T-helper 2 cell (primary cell): ENCODE results near the gene ABHD13.
"Not testable (repeated sequence)": the region's sequence is repeated elsewhere in the genome, so short reads cannot be mapped to it uniquely, and the experiment has no call there.

ENCODE experiments used
- DNase-seq, 5 experiments: peaks; one replicate each; pipeline versions ENCODE4 v3.0.0 to v3.0.0-alpha.2; 2012 to 2022

ABHD13 gene

DNA sequence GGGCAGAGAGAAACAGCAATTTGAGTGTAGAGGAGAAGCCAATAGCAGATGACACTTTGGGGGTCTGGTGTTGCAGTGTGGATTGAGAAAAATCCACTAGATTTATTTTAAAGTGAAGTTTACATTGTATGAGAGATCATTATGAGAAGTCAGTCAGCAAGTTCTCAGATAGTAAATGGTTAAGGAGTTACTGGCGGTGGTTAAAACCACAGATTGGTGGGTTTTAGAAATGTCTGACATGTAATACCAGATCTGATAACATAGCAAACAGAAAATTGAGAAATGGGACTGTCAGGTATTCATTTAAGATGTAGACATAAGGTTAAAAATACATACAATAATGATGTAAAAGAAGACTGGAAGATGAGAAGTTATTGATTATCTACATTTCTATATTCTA, 7.2 kb downstream of the ABHD13 start:
- peak in 2 of 5 experiments; percentile 29 to 76 for DNase-seq

- DNase-seq = no peak
These were observed 8.0 kb downstream of the ABHD13 start for GRCh38 chr13:108226184-108226583.

DNA sequence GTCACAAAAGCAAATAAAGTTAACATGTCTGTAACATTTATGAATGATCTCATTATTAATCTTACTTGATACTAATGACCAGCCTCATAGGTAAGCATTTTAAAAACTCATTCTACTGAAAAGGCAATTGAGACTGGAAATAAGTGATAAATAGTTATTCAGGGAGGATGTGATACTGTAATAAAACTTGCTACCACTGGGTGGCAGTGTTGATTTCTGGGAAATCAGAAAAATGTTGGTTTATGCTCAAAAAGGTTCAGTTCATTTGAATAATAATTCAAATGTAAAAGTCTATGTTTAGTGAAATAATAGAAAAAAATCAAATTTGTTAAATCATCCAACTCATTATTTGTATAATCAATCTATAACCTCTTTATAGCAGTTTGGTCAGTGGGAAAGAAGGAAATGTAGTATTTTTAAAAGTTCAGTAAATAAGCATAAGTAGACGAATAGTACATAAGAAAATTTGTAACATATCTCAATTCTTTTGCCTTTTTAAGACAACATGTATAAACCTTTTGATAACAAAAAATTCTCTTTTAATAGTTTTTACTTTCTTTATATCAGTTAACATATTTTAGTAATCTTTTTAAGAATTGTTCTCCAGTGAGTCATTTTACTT, 9.6 kb downstream of the ABHD13 start:
- peak in 1 of 5 experiments; percentile 47 for DNase-seq

GRCh38 chr13:108230377-108230776, 12.2 kb downstream of the ABHD13 start:
- no peak for DNase-seq

GRCh38 chr13:108249150-108249549, 31.0 kb downstream of the ABHD13 start:
- DNase-seq = no peak

DNA sequence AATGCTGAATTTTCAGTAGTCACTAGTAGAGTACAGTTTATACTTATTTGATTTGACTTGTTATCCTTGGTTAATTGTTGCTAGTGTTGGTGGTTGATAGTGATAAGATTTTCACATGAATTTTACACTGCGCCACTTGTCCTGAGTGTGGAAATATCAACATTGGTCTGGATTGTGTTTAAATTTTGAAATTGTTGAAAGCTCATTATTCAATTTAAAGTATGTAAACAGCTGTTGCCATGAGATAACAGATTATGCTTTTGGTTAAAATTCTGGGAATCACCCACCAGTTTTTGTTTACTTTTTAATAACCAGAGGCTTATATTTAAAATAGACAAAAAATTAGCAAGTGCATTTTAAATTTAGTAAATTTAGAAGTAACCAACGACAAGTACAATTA, 39.1 kb downstream of the ABHD13 start:
- DNase-seq = no peak

- DNase-seq = no peak
These were observed 45.6 kb downstream of the ABHD13 start for GRCh38 chr13:108263621-108264355.

DNA sequence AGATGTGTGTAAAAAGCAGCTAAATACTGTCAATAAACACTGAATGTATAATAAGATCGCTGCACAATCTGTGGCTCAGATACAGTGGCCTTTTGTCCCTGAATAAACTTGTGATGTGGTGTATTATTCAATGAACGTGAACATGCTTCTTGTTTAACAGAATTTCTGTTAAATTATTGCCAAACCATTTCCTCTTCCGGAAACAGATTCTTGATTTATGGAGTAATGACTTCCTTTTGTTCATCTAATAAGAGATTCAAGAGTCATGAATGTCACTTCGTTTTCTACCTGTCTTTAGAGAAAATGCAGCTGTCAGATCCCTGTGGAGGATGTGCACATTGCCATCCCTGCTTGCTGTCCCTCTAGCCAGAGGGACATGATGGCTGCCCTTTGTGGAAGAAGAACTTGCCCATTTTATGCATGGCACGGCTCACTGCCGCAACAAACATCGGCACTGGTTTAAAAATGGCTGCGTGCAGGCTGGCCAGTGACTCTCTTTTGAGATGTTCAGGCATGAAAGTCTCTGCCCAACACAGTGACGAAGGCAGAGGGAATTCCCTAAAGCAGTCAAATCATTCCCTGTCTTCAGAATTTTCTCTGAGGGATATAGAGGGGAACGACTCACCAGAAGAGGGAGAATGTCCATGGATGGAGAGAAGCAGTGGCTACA, 48.3 kb downstream of the ABHD13 start:
- no peak for DNase-seq

DNA sequence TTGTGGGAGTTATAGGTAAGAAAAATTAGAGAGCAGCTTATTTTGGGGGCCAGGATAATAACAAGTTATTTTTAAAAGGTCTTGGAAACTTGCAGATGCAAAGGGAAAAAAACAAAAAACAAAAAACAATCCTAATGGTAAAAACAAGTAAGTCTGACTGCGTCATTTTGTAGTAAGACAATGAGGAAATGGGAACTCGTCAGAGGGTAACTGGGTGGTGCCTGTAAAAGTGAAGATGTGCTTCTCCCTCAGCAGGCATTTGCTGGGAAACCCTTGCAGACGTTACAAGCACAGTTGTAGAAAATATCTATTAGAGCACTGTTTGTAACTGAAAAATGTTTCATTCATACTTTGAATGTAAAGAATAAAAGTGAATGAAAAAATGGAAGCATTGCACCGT, 49.2 kb downstream of the ABHD13 start:
- DNase-seq = no peak

DNA sequence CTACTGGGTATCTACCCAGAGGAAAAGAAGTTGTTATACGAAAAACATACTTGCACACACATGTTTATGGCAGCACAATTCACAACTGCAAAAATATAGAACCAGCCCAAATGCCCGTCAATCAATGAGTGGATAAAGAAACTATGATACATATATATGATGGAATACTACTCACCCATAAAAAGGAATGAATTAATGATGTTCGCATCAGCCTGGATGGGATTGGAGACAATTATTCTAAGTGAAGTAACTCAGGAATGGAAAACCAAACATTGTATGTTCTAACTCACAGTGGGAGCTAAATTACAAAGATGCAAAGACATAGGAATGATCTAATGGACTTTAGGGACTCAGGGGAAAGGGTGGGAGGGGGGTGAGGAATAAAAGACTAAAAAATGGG, 49.7 kb downstream of the ABHD13 start:
- DNase-seq = not testable (repeated sequence)

GRCh38 chr13:108268466-108269112, 50.4 kb downstream of the ABHD13 start:
- peak in 1 of 5 experiments; percentile 37 for DNase-seq

DNA sequence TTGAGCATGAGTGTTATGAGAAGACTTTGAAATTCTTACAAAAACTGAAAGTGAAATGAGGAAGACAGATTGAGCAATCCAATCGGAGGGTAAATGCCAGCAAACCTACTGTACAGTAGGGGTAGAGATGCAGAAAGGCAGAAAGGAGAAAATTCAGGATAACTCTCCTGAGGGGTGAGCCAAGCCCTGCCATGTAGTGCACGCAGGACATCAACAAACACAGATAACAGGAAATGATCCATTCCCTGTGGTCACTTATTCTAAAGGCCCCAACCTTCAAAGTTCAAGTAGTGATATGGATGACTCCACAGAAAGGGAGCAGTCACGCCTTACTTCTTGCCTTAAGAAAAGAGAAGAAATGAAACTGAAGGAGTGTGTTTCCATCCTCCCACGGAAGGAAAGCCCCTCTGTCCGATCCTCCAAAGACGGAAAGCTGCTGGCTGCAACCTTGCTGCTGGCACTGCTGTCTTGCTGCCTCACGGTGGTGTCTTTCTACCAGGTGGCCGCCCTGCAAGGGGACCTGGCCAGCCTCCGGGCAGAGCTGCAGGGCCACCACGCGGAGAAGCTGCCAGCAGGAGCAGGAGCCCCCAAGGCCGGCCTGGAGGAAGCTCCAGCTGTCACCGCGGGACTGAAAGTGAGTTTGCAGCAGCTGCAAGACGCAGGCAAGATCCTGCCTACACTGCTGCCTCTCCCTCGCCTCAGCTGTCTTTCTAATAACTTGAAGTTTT, 51.6 kb downstream of the ABHD13 start, which contains the start of gene TNFSF13B:
TNFSF13B (plus strand) TSS at position 118 of the 728 bp plus-strand sequence; CDS start at position 296, 178 bp downstream.
- peak; percentile 5 to 61 (median 10) for DNase-seq

GRCh38 chr13:108270442-108270841, 52.2 kb downstream of the ABHD13 start:
- DNase-seq = peak in 1 of 5 experiments; percentile 40

DNA sequence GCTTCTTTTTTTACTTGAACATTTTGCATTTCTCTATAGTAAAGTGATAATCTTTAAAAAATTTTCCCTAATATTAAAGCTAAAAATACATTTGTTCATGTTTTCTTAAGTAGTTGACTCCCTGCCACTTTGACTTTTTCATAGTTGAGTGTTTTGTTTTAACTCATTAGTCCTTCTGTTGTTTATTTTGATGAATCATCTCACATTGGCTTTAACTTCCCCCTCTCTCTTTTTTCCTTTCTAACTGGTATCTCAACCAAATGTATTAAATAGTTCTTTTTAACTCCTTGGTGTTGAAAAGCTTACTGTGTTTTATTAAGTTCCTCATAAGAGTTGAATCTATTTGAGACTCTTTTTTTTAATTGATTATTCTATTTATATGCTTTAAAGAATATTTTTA, 54.1 kb downstream of the ABHD13 start:
- DNase-seq = no peak

GRCh38 chr13:108273429-108274118, 55.4 kb downstream of the ABHD13 start:
- no peak for DNase-seq

DNA sequence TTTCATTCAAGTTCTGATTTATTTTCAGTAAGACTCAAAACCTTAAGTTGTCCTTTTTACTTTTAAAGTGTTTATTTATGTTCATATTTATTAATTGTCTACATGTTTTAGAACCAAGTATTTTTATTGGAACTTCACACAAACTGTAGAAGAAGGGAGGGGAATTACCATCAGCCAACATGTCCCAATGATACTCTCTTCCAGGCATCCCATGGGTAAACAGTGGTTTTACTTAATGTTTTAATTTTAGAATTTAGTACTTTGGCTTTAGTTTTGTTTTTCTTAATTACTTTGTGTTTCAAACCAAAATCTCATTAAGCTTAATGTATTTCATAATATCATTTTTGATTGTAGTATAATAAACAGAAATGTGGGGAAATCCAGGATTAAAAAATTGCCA, 56.5 kb downstream of the ABHD13 start:
- no peak for DNase-seq

- DNase-seq = no peak
These were observed 57.9 kb downstream of the ABHD13 start for GRCh38 chr13:108276060-108276459.

DNA sequence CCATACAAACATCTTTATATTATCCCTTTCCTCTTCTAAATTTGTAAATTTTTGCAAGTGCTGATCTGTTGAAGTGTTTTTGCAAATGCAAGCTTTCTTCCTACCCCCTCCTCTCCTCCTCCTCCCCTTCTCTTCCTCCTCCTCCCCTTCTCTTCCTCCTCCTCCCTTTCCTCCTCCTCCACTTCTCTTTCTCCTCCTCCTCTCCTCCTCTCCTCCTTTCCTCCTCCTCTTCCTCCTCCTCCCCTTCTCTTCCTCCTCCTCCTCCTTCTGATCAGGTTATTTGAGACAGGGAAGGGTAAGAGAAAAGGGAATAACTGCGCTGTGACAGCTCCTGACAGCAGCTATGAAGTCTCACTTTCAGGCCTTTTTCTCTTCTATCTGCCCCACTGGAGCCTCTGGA, 60.3 kb downstream of the ABHD13 start:
- DNase-seq = no peak

GRCh38 chr13:108281901-108282300, 63.7 kb downstream of the ABHD13 start:
- DNase-seq = no peak

GRCh38 chr13:108283110-108283509, 64.9 kb downstream of the ABHD13 start:
- DNase-seq = no peak
